ENCODE results near the gene SCGB1C1.
"Not testable (repeated sequence)": the region's sequence is repeated elsewhere in the genome, so short reads cannot be mapped to it uniquely, and the experiment has no call there.

The SCGB1C1 gene

DNA sequence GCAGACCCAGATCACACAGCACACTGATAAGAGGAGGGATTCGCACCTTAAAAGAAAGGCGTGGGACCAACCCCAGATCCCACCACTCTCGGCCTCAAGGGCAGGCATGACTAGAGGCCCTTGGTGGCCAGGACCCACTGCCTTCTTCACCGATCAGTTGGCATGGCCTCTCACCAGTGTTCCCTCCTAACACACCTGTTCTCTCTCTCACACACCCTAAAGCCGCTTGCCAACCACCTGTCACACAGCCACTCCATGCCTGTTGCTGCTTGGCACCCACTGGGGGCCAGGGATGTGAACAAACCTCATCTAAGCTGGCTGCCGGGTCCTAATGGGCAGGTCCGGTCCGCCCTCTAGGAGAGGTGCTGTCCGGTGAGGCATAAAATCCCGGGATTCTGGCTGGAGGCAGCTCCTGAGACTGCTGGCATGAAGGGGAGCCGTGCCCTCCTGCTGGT is at the start of gene SCGB1C1:
TSS of gene SCGB1C1 (plus strand) at position 405 of the 455 bp plus-strand sequence. CDS start at position 427, 22 bp downstream.
- H3K27ac ChIP-seq; DNase-seq; H3K36me3 ChIP-seq (replicated peaks); H3K4me3 ChIP-seq (ENCODE audit: low read depth, low read length); in situ Hi-C loops (cut with HindIII; ENCODE audit: low pct_ligation_motif_present, low sequenced_read_pairs); H3K27me3 ChIP-seq (replicated peaks): not testable (repeated sequence)

DNA sequence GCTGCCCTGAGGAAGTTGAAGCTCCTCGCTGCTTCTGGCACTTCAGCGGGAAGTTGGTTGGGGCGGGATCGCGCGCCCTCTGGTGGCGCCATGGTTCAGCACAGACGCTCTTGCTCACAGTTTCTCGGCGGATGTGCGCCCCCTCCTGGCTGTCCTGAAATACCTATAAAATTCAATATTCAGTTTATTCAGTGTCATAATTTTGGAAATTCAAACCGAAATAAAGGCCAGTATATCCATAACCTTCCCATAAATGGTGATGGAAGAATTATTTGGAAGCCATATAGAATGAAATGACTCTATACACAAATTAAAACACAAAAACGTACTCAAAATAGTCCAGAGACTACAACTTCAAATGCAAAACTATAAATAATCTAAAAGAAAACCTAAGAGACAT is 12.6 kb upstream of the SCGB1C1 start:
- H3K4me3 ChIP-seq (ENCODE audit: low read depth, low read length); H3K27ac ChIP-seq; H3K36me3 ChIP-seq (replicated peaks); DNase-seq; in situ Hi-C loops (cut with HindIII; ENCODE audit: low pct_ligation_motif_present, low sequenced_read_pairs); H3K27me3 ChIP-seq (replicated peaks): not testable (repeated sequence)
- TF ChIP-seq, protein P1, sequence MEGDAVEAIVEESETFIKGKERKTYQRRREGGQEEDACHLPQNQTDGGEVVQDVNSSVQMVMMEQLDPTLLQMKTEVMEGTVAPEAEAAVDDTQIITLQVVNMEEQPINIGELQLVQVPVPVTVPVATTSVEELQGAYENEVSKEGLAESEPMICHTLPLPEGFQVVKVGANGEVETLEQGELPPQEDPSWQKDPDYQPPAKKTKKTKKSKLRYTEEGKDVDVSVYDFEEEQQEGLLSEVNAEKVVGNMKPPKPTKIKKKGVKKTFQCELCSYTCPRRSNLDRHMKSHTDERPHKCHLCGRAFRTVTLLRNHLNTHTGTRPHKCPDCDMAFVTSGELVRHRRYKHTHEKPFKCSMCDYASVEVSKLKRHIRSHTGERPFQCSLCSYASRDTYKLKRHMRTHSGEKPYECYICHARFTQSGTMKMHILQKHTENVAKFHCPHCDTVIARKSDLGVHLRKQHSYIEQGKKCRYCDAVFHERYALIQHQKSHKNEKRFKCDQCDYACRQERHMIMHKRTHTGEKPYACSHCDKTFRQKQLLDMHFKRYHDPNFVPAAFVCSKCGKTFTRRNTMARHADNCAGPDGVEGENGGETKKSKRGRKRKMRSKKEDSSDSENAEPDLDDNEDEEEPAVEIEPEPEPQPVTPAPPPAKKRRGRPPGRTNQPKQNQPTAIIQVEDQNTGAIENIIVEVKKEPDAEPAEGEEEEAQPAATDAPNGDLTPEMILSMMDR (IDR thresholded peaks at IDR 0.05; ENCODE audit: low read depth, low read length, missing control alignments) = peak; percentile 15

DNA sequence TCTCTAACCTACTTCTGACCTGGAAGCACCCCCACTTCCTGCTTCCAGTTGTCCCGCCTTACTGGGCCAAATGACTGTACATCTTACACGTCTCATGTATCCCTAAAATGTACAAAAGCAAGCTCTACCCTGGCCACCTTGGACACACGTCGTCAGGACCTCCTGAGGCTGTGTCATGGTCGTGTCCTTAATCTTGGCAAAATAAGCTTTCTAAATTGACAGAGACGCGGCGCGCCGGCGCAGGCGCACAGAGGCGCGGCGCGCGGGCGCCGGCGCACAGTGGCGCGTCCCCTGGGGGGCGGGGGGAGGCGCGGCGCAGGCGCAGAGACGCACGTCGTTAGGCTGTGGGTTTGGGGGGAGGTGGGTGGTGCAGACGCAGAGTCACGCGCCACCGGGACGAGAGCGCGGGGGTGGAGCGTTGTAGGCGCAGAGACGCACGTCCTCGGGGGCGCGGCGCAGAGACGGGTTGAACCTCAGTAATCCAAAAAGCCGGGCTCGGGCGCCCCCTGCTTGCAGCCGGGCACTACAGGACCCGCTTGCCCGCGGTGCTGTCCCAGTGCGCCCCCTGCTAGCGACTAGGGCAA is 3.6 kb upstream of the SCGB1C1 start:
- DNase-seq; H3K27ac ChIP-seq; H3K4me3 ChIP-seq (ENCODE audit: low read depth, low read length); H3K27me3 ChIP-seq (replicated peaks); in situ Hi-C loops (cut with HindIII; ENCODE audit: low pct_ligation_motif_present, low sequenced_read_pairs); H3K36me3 ChIP-seq (replicated peaks): not testable (repeated sequence)
- TF ChIP-seq, protein P1 (IDR thresholded peaks at IDR 0.05; ENCODE audit: low read depth, low read length, missing control alignments) = peak; percentile 1

DNA sequence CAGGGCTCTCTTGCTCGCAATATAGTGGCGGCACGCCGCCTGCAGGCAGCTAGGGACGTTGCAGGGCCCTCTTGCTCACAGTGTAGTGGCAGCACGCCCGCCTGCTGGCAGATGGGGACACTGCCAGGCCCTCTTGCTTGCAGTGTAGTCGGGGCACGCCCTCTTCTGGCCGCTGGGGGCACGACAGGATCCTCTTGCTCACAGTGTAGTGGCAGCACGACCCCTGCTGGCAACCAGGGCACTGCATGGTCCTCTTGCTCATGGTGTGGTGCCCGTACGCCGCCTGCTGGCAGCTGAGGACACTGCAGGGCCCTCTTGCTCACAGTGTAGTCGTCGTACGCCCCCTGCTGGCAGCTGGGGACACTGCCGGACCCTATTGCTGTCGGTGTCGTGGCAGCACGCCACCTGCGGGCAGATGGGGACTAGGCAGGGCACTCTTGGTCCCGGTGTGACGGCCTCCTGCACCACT is 3.0 kb upstream of the SCGB1C1 start:
- in situ Hi-C loops (cut with HindIII; ENCODE audit: low pct_ligation_motif_present, low sequenced_read_pairs); H3K27ac ChIP-seq; DNase-seq; H3K36me3 ChIP-seq (replicated peaks); H3K4me3 ChIP-seq (ENCODE audit: low read depth, low read length); H3K27me3 ChIP-seq (replicated peaks): not testable (repeated sequence)

DNA sequence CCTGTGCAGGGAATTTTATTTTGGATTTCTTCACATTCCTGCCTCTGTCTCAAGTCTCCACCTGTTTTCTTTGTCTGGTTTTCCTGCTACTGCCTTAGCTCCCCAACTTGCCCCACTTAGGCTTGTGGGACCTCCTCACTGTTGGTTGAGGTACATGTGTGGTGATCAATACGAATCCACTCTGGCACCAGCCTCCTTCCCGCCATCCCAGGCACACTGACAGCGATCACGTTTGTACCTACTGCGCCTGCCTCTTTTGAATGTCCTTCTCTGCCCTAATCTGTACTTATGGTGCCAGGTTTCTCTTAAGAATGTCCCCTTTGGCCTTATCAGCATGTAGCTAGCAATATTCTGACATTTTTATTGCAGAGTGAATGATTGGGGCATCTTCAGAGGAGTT is 2.3 kb upstream of the SCGB1C1 start:
- H3K36me3 ChIP-seq (replicated peaks); H3K27me3 ChIP-seq (replicated peaks); in situ Hi-C loops (cut with HindIII; ENCODE audit: low pct_ligation_motif_present, low sequenced_read_pairs); H3K27ac ChIP-seq; H3K4me3 ChIP-seq (ENCODE audit: low read depth, low read length); DNase-seq: not testable (repeated sequence)

DNA sequence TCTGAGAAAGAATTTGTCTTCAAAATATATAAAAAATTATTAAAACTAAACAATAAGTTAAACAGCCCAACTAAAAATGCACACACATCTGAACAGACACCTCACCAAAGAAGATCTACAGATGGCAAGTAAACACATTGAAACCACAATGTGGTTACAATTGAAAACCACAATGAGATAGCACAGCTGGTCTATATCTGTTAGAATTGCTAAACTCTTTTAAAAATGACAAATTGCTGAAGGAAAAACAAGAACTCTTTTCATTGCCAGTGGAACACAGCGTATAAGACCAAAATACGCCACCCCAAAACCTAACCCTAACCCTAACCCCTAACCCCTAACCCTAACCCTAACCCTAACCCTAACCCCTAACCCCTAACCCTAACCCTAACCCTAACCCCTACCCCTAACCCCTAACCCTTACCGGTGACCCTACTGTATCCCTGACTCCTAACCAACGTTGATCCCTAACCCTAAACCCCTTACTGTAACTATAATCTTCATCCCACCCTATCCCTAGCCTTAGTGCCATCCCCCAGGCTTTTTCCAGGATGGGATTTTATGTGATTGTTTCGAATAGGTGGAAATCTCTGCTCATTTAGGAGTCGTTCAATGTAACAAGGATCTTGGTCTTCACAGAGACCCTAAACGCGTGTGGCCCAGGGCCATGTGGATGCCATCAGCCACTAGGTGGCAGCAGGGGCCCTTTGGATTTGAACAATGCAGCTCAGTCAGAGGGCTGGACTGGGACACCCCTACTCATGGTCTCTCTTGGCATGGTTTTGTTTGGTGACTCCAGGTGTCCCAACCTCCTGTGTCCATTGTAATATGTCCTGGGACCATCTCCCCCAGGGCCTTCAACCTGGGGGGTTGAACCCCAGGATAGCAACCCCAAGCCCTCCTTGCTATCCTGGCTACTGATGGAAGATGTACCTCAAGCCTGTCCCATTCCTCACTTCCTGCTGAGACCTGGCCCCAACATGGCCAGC is 1.1 kb upstream of the SCGB1C1 start:
- H3K27ac ChIP-seq; H3K4me3 ChIP-seq (ENCODE audit: low read depth, low read length); DNase-seq; H3K27me3 ChIP-seq (replicated peaks); in situ Hi-C loops (cut with HindIII; ENCODE audit: low pct_ligation_motif_present, low sequenced_read_pairs); H3K36me3 ChIP-seq (replicated peaks): not testable (repeated sequence)
- TF ChIP-seq, protein P1 (IDR thresholded peaks at IDR 0.05; ENCODE audit: low read depth, low read length, missing control alignments) = peak; percentile 46

DNA sequence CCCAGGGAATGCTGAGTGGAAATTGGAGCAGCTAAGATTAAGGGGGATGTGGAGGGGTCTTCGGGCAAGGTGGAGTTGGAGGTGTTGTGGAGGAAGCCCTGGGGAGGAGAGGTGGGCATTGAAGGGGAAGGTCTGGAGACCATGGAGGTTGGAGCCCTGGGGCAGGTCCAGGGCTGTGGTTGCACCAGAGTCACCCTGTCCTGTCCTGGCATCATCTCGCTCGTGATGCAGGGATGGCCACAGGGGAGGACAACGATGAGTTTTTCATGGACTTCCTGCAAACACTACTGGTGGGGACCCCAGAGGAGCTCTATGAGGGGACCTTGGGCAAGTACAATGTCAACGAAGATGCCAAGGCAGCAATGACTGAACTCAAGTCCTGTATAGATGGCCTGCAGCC is 603 bp downstream of the SCGB1C1 start:
- in situ Hi-C loops (cut with HindIII; ENCODE audit: low pct_ligation_motif_present, low sequenced_read_pairs); H3K27me3 ChIP-seq (replicated peaks); H3K36me3 ChIP-seq (replicated peaks); DNase-seq; H3K27ac ChIP-seq; H3K4me3 ChIP-seq (ENCODE audit: low read depth, low read length): not testable (repeated sequence)
